WI38 (cell line): ENCODE data around the gene FBXL14.
"Not testable (repeated sequence)": the region's sequence is repeated elsewhere in the genome, so short reads cannot be mapped to it uniquely, and the experiment has no call there.

Experiments used
- H3K4me3 ChIP-seq: 2 replicates; pipeline ENCODE4 v1.5.1; 2011; ENCODE audit warnings: low read depth, mild to moderate bottlenecking, control low read depth, low read length
- CTCF ChIP-seq: IDR thresholded peaks from 2 replicates; pipeline ENCODE4 v1.5.1; 2012; ENCODE audit warnings: low read depth, mild to moderate bottlenecking, control low read depth, low read length

The FBXL14 gene

GRCh38 chr12:1603269-1603993 is 9.1 kb upstream of the FBXL14 start:
- TF ChIP-seq CTCF: no peak
- no peak overlapping the region for H3K4me3 ChIP-seq

GRCh38 chr12:1602706-1603105 is 8.3 kb upstream of the FBXL14 start:
- H3K4me3 ChIP-seq: not testable (repeated sequence)

GRCh38 chr12:1598757-1599156 is 4.4 kb upstream of the FBXL14 start:
- no peak overlapping the region for H3K4me3 ChIP-seq
- no peak for TF ChIP-seq CTCF

- no peak for TF ChIP-seq CTCF
- no peak overlapping the region for H3K4me3 ChIP-seq
Observed at GRCh38 chr12:1595690-1596347, 1.4 kb upstream of the FBXL14 start.

GRCh38 chr12:1595026-1595561 is 713 bp upstream of the FBXL14 start:
- H3K4me3 ChIP-seq: peak overlapping the region; percentile 62
- TF ChIP-seq CTCF: no peak

- peak overlapping the region; percentile 72 for H3K4me3 ChIP-seq
- no peak for TF ChIP-seq CTCF
Observed at GRCh38 chr12:1594006-1594260, 448 bp downstream of the FBXL14 start.

- peak overlapping the region; percentile 72 for H3K4me3 ChIP-seq
- TF ChIP-seq CTCF: no peak
Observed at GRCh38 chr12:1593174-1594005, 991 bp downstream of the FBXL14 start.
